Right lobe of liver (tissue), 6 donors: Measurements from ENCODE around the gene THEM4. TPM values are rescaled to one million over a fixed set of nuclear protein-coding genes. Genes with fewer than 3 reads are reported as not detected.

Source experiments
- ATAC-seq, 4 donors: fragments of 200-7000 bp; cut with Tn5 transposase; one replicate each; pipeline ENCODE4 v1.9.1; 2020; ENCODE audit warnings: mild to moderate bottlenecking in 4 of 4, moderate library complexity in 4 of 4
- DNase-seq, 3 donors: peaks; one replicate each; pipeline ENCODE4 v3.0.0-alpha.2; 2020
- H3K27ac ChIP-seq, 3 donors: fragments of 200-600 bp; one replicate each; pipeline ENCODE4 v1.8.0; 2022
- H3K27me3 ChIP-seq, 2 donors: fragments of 200-600 bp; one replicate each; pipeline ENCODE4 v1.8.0; 2022
- H3K36me3 ChIP-seq, 4 donors: fragments of 200-600 bp; sonication (generic) in 1 of 4; one replicate each; pipeline versions ENCODE4 v1.5.1 to v1.8.0; 2017 to 2022; ENCODE audit warnings: control low read depth in 1 of 4
- H3K4me1 ChIP-seq, 4 donors: fragments of 200-600 bp; sonication (generic) in 1 of 4; one replicate each; pipeline versions ENCODE4 v1.5.1 to v1.8.0; 2017 to 2022; ENCODE audit warnings: control low read depth in 1 of 4
- H3K4me3 ChIP-seq, 3 donors: fragments of 200-600 bp; one replicate each; pipeline ENCODE4 v1.8.0; 2022
- H3K9me3 ChIP-seq, 4 donors: fragments of 200-600 bp; sonication (generic) in 1 of 4; one replicate each; pipeline versions ENCODE4 v1.5.1 to v1.8.0; 2017 to 2022; ENCODE audit warnings: control low read depth in 1 of 4
- CTCF ChIP-seq, 4 donors: fragments of 200-600 bp in 3 of 4; fragments of 450-650 bp in 1 of 4; IDR thresholded peaks; one replicate each; pipeline versions ENCODE4 v1.5.1 to v1.8.0; 2016 to 2022; ENCODE audit warnings: antibody characterized with exemption in 4 of 4, mild to moderate bottlenecking in 2 of 4
- POLR2A ChIP-seq: fragments of 450-650 bp; IDR thresholded peaks from one replicate; pipeline ENCODE4 v1.6.1; 2017; ENCODE audit warnings: antibody characterized with exemption, mild to moderate bottlenecking
- WGBS: methylation state at CpG from one replicate; pipeline ENCODE4 v1.1.6; 2018; ENCODE audit warnings: low coverage, low lambda C conversion rate; ENCODE audit not compliant: insufficient coverage; ENCODE audit errors: missing lambda C conversion rate; 5-methylcytosine and 5-hydroxymethylcytosine counted together
- intact Hi-C, 2 donors: fragments of 100-400 bp; cut with DNase I; formaldehyde crosslinking; loops; one replicate each; pipeline versions ENCODE4 v1.11.2 to v1.14.1; 2022
- total RNA-seq, 6 experiments: library from RNA; depleted of rRNA in 2 of 6; stranded (reverse); fragments of >200 nt in 2 of 6; fragmentation: NEBNext Ultra II Directional in 3 of 6; extraction: Animal tissue kit (Norgen Biotek cat#: 25700) in 3 of 6; gene quantifications; one replicate each; pipeline versions ENCODE4 v1.1.0 to v1.2.4, GENCODE V29; 2016 to 2023
- donor health status: DM: no; HTN: yes; CAD: no.
- donor health status: DM: no; HTN: no; CAD: no.
- donor health status: DM: no; HTN: no; CAD: no.
- donor health status: DM: no; HTN: yes; CAD: no.
- donor health status: DM: no; HTN: yes; CAD: no.

THEM4 gene
- total RNA-seq, 6 experiments from 2014 or later, result 8.5 to 19.1 (median 9.2) TPM

- intact Hi-C loops, result no loop called here
- no peak for ATAC-seq
- Histone ChIP-seq H3K4me1 (peaks cover 0 to 57% (median 19%) of the 10 kb centered on the region in 4 donors), H3K27me3 (no peaks in the 10 kb centered on the region), H3K9me3 (no peaks in the 10 kb centered on the region), H3K27ac (no peak overlapping the region), H3K4me3 (peak overlapping the region; percentile 42 to 57 (median 48)), H3K36me3 (no peaks in the 10 kb centered on the region)
- DNase-seq, result no peak
- WGBS, result 18% methylated on average over 4 of the region's 26 CpGs
- no peak for TF ChIP-seq CTCF (IDR thresholded peaks at IDR 0.05)
- TF ChIP-seq POLR2A, result no peak
Measured at GRCh38 chr1:151837884-151838221, 71.5 kb downstream of the THEM4 start.

- no peak for ATAC-seq
- peaks cover 0 to 62% (median 21%) of the 10 kb centered on the region in 4 donors for H3K4me1 ChIP-seq
Measured at GRCh38 chr1:151837197-151837596, 72.1 kb downstream of the THEM4 start.

GRCh38 chr1:151835596-151835995, 73.7 kb downstream of the THEM4 start:
- peak overlapping the region in 1 of 3 donors; percentile 50 for H3K27ac ChIP-seq
- no peaks in the 10 kb centered on the region for H3K9me3 ChIP-seq
- intact Hi-C loops, result no loop called here
- H3K4me3 ChIP-seq, result no peak overlapping the region
- DNase-seq (no peak), ATAC-seq (no peak)
- TF ChIP-seq POLR2A (no peak), CTCF (IDR thresholded peaks at IDR 0.05) (no peak)
- H3K27me3 ChIP-seq, result no peaks in the 10 kb centered on the region
- no CpG with 5 or more reads among the region's 7 CpGs for WGBS
- peaks cover 0 to 67% (median 22%) of the 10 kb centered on the region in 4 donors for H3K4me1 ChIP-seq
- H3K36me3 ChIP-seq, result no peaks in the 10 kb centered on the region

More at GRCh38 chr1:151837197-151837596, 72.1 kb downstream of the THEM4 start:
- intact Hi-C loops, result no loop called here
- no peak overlapping the region for H3K4me3 ChIP-seq
- H3K27me3 ChIP-seq, result no peaks in the 10 kb centered on the region
- no peak overlapping the region for H3K27ac ChIP-seq
- H3K36me3 ChIP-seq, result no peaks in the 10 kb centered on the region
- DNase-seq, result no peak
- no peak for TF ChIP-seq POLR2A
- TF ChIP-seq CTCF (IDR thresholded peaks at IDR 0.05), result no peak
- 53% methylated on average over 3 of the region's 3 CpGs for WGBS
- H3K9me3 ChIP-seq, result no peaks in the 10 kb centered on the region

- intact Hi-C loops, result no loop called here
- H3K4me1 ChIP-seq, result peaks cover 0 to 70% (median 28%) of the 10 kb centered on the region in 4 donors
Measured at GRCh38 chr1:151834239-151834638, 75.1 kb downstream of the THEM4 start.

More at GRCh38 chr1:151834239-151834638, 75.1 kb downstream of the THEM4 start:
- Histone ChIP-seq H3K4me3 (no peak overlapping the region), H3K9me3 (no peaks in the 10 kb centered on the region), H3K27me3 (no peaks in the 10 kb centered on the region), H3K36me3 (no peaks in the 10 kb centered on the region), H3K27ac (peak overlapping the region in 2 of 3 donors; percentile 16 to 50)
- DNase-seq, result peak in 2 of 3 donors; percentile 77 to 84
- WGBS, result 29% methylated on average over 1 of the region's 3 CpGs
- peak in 3 of 4 donors; percentile 9 to 33 (median 9) for ATAC-seq
- TF ChIP-seq CTCF (IDR thresholded peaks at IDR 0.05) (no peak), POLR2A (no peak)
